ENCODE data around the gene RUSF1. TPM values are rescaled to one million over a fixed set of nuclear protein-coding genes. Genes with fewer than 3 reads are reported as not detected.
"Not testable (repeated sequence)": the region's sequence is repeated elsewhere in the genome, so short reads cannot be mapped to it uniquely, and the experiment has no call there.

RUSF1 gene
- total RNA-seq, 1 donor from 2014 or later = 48.7 TPM

- peaks cover 2% of the 10 kb centered on the region for H3K27me3 Mint-ChIP-seq (ENCODE audit: unreplicated experiment)
- peaks cover 23% of the 10 kb centered on the region for H3K4me1 Mint-ChIP-seq (ENCODE audit: low read depth, unreplicated experiment)
- no peak overlapping the region for H3K27ac Mint-ChIP-seq (ENCODE audit: unreplicated experiment)
- H3K36me3 Mint-ChIP-seq (ENCODE audit: unreplicated experiment) = no peaks in the 10 kb centered on the region
- no peak for TF ChIP-seq CTCF (IDR thresholded peaks at IDR 0.05; ENCODE audit: partially characterized antibody, unreplicated experiment)
- no peak overlapping the region for H3K4me3 Mint-ChIP-seq (ENCODE audit: unreplicated experiment)
- no peak for DNase-seq
- no peaks in the 10 kb centered on the region for H3K9me3 Mint-ChIP-seq (ENCODE audit: unreplicated experiment)
These were observed 57.0 kb downstream of the RUSF1 start for GRCh38 chr16:31451201-31451600.

GRCh38 chr16:31445931-31446330 lies 62.3 kb downstream of the RUSF1 start:
- H3K27ac Mint-ChIP-seq (ENCODE audit: unreplicated experiment); H3K27me3 Mint-ChIP-seq (ENCODE audit: unreplicated experiment); H3K9me3 Mint-ChIP-seq (ENCODE audit: unreplicated experiment); H3K4me3 Mint-ChIP-seq (ENCODE audit: unreplicated experiment); H3K4me1 Mint-ChIP-seq (ENCODE audit: low read depth, unreplicated experiment); DNase-seq; H3K36me3 Mint-ChIP-seq (ENCODE audit: unreplicated experiment): not testable (repeated sequence)

DNA sequence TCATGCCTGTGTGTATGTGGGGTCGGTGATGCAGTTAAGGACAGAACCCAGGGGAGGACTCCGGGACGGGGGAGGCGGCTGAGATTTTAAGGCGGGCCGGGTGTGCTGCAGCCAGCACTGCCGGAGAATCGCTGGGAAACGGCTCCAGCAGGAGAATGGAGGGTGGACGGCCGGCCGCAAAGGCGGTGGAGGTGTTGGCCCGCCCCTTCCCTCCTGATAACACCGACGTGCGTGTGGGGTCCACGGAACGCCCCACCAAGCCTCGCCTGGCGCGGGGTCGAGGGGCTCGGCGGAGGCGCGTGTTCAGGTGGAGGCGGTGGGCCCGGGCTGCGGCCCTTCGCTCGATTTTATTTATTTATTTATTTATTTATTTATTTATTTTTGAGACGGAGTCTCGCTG lies 66.2 kb downstream of the RUSF1 start:
- peaks cover 5% of the 10 kb centered on the region for H3K27me3 Mint-ChIP-seq (ENCODE audit: unreplicated experiment)
- peaks cover 7% of the 10 kb centered on the region for H3K9me3 Mint-ChIP-seq (ENCODE audit: unreplicated experiment)
- H3K4me1 Mint-ChIP-seq (ENCODE audit: low read depth, unreplicated experiment) = no peaks in the 10 kb centered on the region
- peak overlapping the region; percentile 81 for H3K4me3 Mint-ChIP-seq (ENCODE audit: unreplicated experiment)
- DNase-seq = no peak
- H3K36me3 Mint-ChIP-seq (ENCODE audit: unreplicated experiment) = peaks cover 5% of the 10 kb centered on the region
- peak overlapping the region; percentile 82 for H3K27ac Mint-ChIP-seq (ENCODE audit: unreplicated experiment)
- TF ChIP-seq CTCF (IDR thresholded peaks at IDR 0.05; ENCODE audit: partially characterized antibody, unreplicated experiment) = no peak

DNA sequence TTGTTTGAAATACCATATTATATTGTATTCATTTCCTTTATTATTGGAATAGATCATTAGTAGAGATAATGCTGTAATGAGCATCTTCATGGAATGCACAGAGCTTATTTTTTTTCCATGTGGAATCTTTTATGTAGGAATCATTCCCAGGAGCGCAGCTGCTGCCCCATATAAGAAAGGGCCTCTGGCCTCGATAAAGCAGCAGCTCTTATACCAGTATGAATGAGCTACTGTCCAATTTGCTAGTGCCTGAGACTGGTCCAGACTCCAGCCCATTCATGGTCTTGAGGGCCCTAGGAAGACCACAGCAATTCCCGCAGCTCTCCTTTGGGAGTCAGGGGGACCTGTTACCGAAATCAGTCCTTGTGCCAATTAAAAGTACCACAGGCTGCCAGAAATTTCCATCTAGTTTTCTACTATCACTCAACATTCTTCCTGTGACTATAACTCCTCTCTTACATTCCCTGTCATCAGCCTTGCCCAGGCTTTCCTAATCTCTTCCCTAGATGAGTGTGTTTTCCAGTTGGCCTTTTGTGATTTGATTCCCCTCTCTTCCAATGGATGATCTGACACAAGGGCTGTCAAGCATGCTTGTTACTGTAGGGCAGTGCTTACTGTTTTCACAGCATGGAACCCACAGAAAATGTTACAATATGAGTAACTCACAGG lies 67.5 kb downstream of the RUSF1 start:
- no peak for DNase-seq
- no peak overlapping the region for H3K27ac Mint-ChIP-seq (ENCODE audit: unreplicated experiment)
- H3K27me3 Mint-ChIP-seq (ENCODE audit: unreplicated experiment) = peaks cover 4% of the 10 kb centered on the region
- peaks cover 8% of the 10 kb centered on the region for H3K9me3 Mint-ChIP-seq (ENCODE audit: unreplicated experiment)
- no peak overlapping the region for H3K4me3 Mint-ChIP-seq (ENCODE audit: unreplicated experiment)
- no peak for TF ChIP-seq CTCF (IDR thresholded peaks at IDR 0.05; ENCODE audit: partially characterized antibody, unreplicated experiment)
- no peaks in the 10 kb centered on the region for H3K4me1 Mint-ChIP-seq (ENCODE audit: low read depth, unreplicated experiment)
- no peaks in the 10 kb centered on the region for H3K36me3 Mint-ChIP-seq (ENCODE audit: unreplicated experiment)

GRCh38 chr16:31439519-31439918 lies 68.7 kb downstream of the RUSF1 start:
- Mint-ChIP-seq H3K27ac (ENCODE audit: unreplicated experiment) (no peak overlapping the region), H3K4me3 (ENCODE audit: unreplicated experiment) (no peak overlapping the region), H3K36me3 (ENCODE audit: unreplicated experiment) (no peaks in the 10 kb centered on the region), H3K9me3 (ENCODE audit: unreplicated experiment) (peaks cover 8% of the 10 kb centered on the region), H3K27me3 (ENCODE audit: unreplicated experiment) (peaks cover 4% of the 10 kb centered on the region), H3K4me1 (ENCODE audit: low read depth, unreplicated experiment) (no peaks in the 10 kb centered on the region)
- TF ChIP-seq CTCF (IDR thresholded peaks at IDR 0.05; ENCODE audit: partially characterized antibody, unreplicated experiment) = no peak
- DNase-seq = no peak

Other genes starting within 250 kb of the RUSF1 start
- gene ITGAM, start 248.4 kb downstream of the RUSF1 start, total RNA-seq (ENCODE audit: unreplicated experiment) = not detected
- gene ITGAX, start 153.2 kb downstream of the RUSF1 start, total RNA-seq (ENCODE audit: unreplicated experiment) = not detected
- not detected for gene ITGAD, start 115.1 kb downstream of the RUSF1 start, total RNA-seq (ENCODE audit: unreplicated experiment)
- gene COX6A2, start 80.0 kb downstream of the RUSF1 start, total RNA-seq (ENCODE audit: unreplicated experiment) = not detected
- gene ZNF843, start 65.6 kb downstream of the RUSF1 start, total RNA-seq (ENCODE audit: unreplicated experiment) = 1.1 TPM
- gene ARMC5, start 48.9 kb downstream of the RUSF1 start, total RNA-seq (ENCODE audit: unreplicated experiment) = 15.8 TPM
- gene TGFB1I1, start 36.2 kb downstream of the RUSF1 start, total RNA-seq (ENCODE audit: unreplicated experiment) = 19.2 TPM
- not detected for gene SLC5A2, start 25.3 kb downstream of the RUSF1 start, total RNA-seq (ENCODE audit: unreplicated experiment)
- not detected for gene AHSP, start 19.5 kb upstream of the RUSF1 start, total RNA-seq (ENCODE audit: unreplicated experiment)